HepG2 (cell line): ENCODE data around the gene NUTF2.

Source experiments
- CHCHD3 ChIP-seq: sonication (generic); formaldehyde crosslinking; IDR thresholded peaks from 2 replicates; pipeline ENCODE4 v1.8.0; 2022; ENCODE audit warnings: mild to moderate bottlenecking, missing genetic modification reagents, moderate library complexity
- DNMT3B ChIP-seq: conservative IDR thresholded peaks from 2 replicates; pipeline ENCODE4 v1.6.1; 2016; ENCODE audit warnings: missing biosample characterization, control low read depth
- EZH2 ChIP-seq: conservative IDR thresholded peaks from 2 replicates; pipeline ENCODE4 v1.6.1; 2012; ENCODE audit warnings: mild to moderate bottlenecking, low read depth, low read length, moderate library complexity
- IRF2 ChIP-seq: IDR thresholded peaks from 2 replicates; pipeline ENCODE4 v1.6.1; 2018; ENCODE audit warnings: missing genetic modification reagents, missing compliant biosample characterization
- NCOR1 ChIP-seq: fragments of 200-600 bp; sonication (generic); IDR thresholded peaks from 2 replicates; pipeline ENCODE4 v1.7.0; 2017; ENCODE audit warnings: antibody characterized with exemption, low read length, borderline replicate concordance
- SAP130 ChIP-seq: IDR thresholded peaks from 2 replicates; pipeline ENCODE4 v1.6.1; 2016; ENCODE audit warnings: low read depth
- ZBTB7A ChIP-seq: sonication (generic); formaldehyde crosslinking; IDR thresholded peaks from 2 replicates; pipeline ENCODE4 v1.8.0; 2022; ENCODE audit warnings: mild to moderate bottlenecking, missing genetic modification reagents
- ZNF138 ChIP-seq: sonication (generic); formaldehyde crosslinking; IDR thresholded peaks from 2 replicates; pipeline ENCODE4 v1.5.0; 2020; ENCODE audit warnings: mild to moderate bottlenecking, low read depth, missing genetic modification reagents
- TF ChIP-seq, protein P1 (sequence below): sonication (generic); formaldehyde crosslinking; conservative IDR thresholded peaks from 2 replicates; pipeline ENCODE4 v1.4.0; 2020; ENCODE audit warnings: mild to moderate bottlenecking, missing genetic modification reagents, moderate library complexity
- TF ChIP-seq, protein P2 (sequence below): IDR thresholded peaks from 2 replicates; pipeline ENCODE4 v1.6.1; 2012; ENCODE audit warnings: inconsistent platforms
- TF ChIP-seq, protein P3 (sequence below): sonication (generic); formaldehyde crosslinking; IDR thresholded peaks from 2 replicates; pipeline ENCODE4 v1.5.0; 2020; ENCODE audit warnings: mild to moderate bottlenecking, missing genetic modification reagents, moderate library complexity
- TF ChIP-seq, protein P4 (sequence below): sonication (generic); formaldehyde crosslinking; IDR thresholded peaks from 2 replicates; pipeline ENCODE4 v1.4.0; 2020; ENCODE audit warnings: missing genetic modification reagents
- TF ChIP-seq, protein P5 (sequence below), 2 experiments: sonication (generic) in 1 of 2; formaldehyde crosslinking in 1 of 2; IDR thresholded peaks; 2 replicates each; pipeline versions ENCODE4 v1.4.0 to v1.6.1; 2018 to 2020; ENCODE audit warnings: missing genetic modification reagents in 2 of 2, borderline replicate concordance in 1 of 2, low read depth in 1 of 2, mild to moderate bottlenecking in 1 of 2, missing biosample characterization in 1 of 2

DNA sequence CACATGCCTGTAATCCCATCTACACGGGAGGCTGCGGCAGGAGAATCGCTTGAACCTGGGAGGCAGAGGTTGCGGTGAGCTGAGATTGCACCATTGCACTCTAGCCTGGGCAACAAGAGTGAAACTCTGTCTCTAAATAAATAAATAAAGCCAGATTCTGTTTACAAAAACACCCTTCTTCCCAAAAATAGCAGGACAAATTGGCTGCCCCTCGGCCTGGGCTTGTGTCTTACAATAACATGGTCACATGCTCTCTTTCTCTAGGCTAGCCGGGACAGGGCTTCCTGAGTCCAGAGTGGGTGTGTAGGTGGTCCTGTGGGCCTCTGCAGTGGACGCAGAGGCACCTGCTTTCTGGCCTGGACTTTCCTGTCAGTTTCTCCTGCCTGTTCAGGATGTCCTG lies 22.9 kb downstream of the NUTF2 start:
- TF ChIP-seq EZH2 (no peak), CHCHD3 (CRISPR knock-in tag) (no peak), IRF2 (CRISPR knock-in tag) (no peak), SAP130 (no peak), ZBTB7A (CRISPR knock-in tag) (no peak), NCOR1 (no peak), DNMT3B (CRISPR knock-in tag) (no peak), ZNF138 (CRISPR knock-in tag) (no peak)
- TF ChIP-seq, protein P1, sequence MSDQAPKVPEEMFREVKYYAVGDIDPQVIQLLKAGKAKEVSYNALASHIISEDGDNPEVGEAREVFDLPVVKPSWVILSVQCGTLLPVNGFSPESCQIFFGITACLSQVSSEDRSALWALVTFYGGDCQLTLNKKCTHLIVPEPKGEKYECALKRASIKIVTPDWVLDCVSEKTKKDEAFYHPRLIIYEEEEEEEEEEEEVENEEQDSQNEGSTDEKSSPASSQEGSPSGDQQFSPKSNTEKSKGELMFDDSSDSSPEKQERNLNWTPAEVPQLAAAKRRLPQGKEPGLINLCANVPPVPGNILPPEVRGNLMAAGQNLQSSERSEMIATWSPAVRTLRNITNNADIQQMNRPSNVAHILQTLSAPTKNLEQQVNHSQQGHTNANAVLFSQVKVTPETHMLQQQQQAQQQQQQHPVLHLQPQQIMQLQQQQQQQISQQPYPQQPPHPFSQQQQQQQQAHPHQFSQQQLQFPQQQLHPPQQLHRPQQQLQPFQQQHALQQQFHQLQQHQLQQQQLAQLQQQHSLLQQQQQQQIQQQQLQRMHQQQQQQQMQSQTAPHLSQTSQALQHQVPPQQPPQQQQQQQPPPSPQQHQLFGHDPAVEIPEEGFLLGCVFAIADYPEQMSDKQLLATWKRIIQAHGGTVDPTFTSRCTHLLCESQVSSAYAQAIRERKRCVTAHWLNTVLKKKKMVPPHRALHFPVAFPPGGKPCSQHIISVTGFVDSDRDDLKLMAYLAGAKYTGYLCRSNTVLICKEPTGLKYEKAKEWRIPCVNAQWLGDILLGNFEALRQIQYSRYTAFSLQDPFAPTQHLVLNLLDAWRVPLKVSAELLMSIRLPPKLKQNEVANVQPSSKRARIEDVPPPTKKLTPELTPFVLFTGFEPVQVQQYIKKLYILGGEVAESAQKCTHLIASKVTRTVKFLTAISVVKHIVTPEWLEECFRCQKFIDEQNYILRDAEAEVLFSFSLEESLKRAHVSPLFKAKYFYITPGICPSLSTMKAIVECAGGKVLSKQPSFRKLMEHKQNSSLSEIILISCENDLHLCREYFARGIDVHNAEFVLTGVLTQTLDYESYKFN (CRISPR knock-in tag) = no peak
- TF ChIP-seq, protein P2, sequence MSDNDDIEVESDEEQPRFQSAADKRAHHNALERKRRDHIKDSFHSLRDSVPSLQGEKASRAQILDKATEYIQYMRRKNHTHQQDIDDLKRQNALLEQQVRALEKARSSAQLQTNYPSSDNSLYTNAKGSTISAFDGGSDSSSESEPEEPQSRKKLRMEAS = no peak
- TF ChIP-seq, protein P3, sequence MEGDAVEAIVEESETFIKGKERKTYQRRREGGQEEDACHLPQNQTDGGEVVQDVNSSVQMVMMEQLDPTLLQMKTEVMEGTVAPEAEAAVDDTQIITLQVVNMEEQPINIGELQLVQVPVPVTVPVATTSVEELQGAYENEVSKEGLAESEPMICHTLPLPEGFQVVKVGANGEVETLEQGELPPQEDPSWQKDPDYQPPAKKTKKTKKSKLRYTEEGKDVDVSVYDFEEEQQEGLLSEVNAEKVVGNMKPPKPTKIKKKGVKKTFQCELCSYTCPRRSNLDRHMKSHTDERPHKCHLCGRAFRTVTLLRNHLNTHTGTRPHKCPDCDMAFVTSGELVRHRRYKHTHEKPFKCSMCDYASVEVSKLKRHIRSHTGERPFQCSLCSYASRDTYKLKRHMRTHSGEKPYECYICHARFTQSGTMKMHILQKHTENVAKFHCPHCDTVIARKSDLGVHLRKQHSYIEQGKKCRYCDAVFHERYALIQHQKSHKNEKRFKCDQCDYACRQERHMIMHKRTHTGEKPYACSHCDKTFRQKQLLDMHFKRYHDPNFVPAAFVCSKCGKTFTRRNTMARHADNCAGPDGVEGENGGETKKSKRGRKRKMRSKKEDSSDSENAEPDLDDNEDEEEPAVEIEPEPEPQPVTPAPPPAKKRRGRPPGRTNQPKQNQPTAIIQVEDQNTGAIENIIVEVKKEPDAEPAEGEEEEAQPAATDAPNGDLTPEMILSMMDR = no peak
- TF ChIP-seq, protein P4, sequence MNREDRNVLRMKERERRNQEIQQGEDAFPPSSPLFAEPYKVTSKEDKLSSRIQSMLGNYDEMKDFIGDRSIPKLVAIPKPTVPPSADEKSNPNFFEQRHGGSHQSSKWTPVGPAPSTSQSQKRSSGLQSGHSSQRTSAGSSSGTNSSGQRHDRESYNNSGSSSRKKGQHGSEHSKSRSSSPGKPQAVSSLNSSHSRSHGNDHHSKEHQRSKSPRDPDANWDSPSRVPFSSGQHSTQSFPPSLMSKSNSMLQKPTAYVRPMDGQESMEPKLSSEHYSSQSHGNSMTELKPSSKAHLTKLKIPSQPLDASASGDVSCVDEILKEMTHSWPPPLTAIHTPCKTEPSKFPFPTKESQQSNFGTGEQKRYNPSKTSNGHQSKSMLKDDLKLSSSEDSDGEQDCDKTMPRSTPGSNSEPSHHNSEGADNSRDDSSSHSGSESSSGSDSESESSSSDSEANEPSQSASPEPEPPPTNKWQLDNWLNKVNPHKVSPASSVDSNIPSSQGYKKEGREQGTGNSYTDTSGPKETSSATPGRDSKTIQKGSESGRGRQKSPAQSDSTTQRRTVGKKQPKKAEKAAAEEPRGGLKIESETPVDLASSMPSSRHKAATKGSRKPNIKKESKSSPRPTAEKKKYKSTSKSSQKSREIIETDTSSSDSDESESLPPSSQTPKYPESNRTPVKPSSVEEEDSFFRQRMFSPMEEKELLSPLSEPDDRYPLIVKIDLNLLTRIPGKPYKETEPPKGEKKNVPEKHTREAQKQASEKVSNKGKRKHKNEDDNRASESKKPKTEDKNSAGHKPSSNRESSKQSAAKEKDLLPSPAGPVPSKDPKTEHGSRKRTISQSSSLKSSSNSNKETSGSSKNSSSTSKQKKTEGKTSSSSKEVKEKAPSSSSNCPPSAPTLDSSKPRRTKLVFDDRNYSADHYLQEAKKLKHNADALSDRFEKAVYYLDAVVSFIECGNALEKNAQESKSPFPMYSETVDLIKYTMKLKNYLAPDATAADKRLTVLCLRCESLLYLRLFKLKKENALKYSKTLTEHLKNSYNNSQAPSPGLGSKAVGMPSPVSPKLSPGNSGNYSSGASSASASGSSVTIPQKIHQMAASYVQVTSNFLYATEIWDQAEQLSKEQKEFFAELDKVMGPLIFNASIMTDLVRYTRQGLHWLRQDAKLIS (CRISPR knock-in tag) = no peak
- TF ChIP-seq, protein P5, sequence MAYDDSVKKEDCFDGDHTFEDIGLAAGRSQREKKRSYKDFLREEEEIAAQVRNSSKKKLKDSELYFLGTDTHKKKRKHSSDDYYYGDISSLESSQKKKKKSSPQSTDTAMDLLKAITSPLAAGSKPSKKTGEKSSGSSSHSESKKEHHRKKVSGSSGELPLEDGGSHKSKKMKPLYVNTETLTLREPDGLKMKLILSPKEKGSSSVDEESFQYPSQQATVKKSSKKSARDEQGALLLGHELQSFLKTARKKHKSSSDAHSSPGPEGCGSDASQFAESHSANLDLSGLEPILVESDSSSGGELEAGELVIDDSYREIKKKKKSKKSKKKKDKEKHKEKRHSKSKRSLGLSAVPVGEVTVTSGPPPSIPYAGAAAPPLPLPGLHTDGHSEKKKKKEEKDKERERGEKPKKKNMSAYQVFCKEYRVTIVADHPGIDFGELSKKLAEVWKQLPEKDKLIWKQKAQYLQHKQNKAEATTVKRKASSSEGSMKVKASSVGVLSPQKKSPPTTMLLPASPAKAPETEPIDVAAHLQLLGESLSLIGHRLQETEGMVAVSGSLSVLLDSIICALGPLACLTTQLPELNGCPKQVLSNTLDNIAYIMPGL (CRISPR knock-in tag; IDR thresholded peaks at IDR 0.05; ENCODE audit: borderline replicate concordance in 1 of 2, low read depth in 1 of 2) = no peak
